OCI-M1 (cell line): ENCODE results near the gene PLCG1.

Source experiments
- DNase-seq: peaks from one replicate; lab custom pipeline; 2025; lab: John Stamatoyannopoulos, UW

PLCG1 gene

GRCh38 chr20:41214202-41214601 lies 76.9 kb downstream of the PLCG1 start:
- DNase-seq, result no peak

GRCh38 chr20:41214666-41215065 lies 77.3 kb downstream of the PLCG1 start:
- no peak for DNase-seq

- no peak for DNase-seq
Observed at GRCh38 chr20:41217422-41217821, 80.1 kb downstream of the PLCG1 start.

DNA sequence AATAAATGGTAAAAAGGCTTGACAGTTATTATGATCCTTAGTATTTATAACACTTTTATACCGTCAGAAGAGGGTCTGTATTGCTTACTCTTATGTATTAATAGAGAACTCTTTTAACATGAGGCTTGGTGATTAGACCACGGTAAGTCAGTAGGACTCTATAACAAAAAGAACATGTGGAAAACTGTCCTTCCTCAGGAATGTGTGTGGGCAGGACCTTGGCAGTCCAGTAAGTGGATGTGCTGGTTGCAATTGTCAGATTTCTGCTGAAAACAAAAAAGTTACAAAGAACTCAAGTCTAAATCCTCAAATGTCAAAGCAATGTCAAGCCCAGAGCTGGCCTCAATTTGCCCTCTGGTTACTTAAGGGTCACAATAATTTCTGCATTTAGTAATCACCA lies 81.1 kb downstream of the PLCG1 start:
- no peak for DNase-seq

GRCh38 chr20:41219824-41220223 lies 82.5 kb downstream of the PLCG1 start:
- no peak for DNase-seq

DNA sequence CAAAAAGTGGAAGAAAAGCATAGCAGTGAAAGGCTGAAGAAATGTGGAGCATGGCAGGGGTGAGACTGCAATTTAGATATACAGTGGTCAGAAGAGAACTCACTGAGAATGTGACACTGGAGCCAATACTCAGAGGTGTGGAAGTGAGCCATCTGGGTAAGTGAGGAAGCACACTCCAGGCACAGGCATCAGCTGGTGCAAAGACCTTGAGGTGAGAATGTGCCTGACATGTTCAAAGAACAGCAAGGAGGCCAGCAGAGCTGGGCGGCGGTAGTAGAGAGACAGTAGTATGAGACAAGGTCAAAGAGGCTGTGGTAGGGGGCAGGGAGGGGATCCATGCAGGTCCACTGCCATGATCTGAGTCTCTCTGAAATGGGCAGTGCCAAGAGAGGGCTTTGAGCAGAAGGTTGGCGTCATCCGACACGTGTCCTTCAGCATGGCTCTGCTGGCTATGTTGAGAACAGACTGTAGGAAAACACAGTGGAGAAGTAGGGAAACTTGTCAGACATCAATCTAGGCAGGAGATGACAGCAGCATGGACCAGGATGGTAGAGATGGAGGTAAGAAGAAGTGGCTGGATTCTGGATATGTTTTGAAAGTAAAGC lies 84.4 kb downstream of the PLCG1 start:
- no peak for DNase-seq

DNA sequence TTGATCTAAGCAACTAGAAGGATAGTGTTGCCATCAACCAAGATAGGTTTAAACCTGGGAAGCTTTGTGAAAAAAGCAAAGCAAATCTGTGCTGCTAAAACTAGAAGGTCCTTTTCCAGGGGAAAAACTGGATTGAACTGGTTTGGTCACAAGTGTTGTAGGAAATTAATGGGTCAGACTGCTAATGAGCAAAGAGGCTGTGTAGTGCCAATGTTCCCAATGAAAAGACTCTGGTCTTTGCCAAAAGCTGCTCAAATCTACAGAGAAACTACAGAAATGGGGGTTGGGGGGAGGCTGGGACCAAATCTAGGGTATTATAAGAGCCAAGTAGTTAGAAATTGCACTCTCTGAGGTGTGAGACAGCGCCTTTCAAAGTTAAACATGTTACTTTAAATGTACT lies 85.0 kb downstream of the PLCG1 start:
- no peak for DNase-seq

DNA sequence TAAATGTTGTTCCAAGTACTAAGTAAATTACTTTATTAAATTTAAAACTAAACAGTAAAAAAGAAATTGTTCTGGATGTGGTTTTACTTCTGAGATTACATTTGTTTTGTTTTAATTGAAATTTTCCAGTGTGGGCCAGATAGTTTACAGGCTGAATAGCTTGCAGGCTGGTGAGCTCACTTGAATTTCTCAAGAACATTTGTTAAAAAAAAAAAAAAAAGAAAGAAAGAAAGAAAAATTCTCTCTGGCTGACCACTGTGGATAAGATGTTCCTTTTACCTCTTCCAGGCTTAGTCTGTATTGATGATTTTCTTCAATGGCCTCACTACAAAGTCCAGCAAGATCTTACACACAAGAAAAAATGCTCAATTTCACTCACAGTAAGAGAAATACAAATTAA lies 85.4 kb downstream of the PLCG1 start:
- no peak for DNase-seq

- DNase-seq, result no peak
Observed at GRCh38 chr20:41223112-41223511, 85.8 kb downstream of the PLCG1 start.

DNA sequence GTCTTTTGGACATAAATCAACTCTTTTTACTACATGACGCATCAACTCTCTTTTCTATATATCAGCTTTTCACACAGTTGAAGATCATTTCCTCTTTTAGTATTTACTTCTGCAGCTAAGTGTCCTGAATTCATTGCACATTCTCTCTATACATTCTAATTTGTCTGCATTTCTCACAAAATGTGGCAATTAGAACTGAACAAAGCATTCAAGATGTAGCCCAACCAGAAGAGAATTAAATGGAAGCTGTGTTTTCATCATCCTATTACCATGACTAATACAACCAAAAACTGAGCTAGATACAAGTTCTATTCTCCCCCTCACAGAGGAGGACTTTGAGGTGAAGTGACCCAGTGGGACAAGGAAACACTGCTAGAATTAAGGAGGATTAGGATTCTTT lies 86.9 kb downstream of the PLCG1 start:
- DNase-seq, result peak; percentile 4

- DNase-seq, result no peak
Observed at GRCh38 chr20:41225091-41225490, 87.7 kb downstream of the PLCG1 start.

DNA sequence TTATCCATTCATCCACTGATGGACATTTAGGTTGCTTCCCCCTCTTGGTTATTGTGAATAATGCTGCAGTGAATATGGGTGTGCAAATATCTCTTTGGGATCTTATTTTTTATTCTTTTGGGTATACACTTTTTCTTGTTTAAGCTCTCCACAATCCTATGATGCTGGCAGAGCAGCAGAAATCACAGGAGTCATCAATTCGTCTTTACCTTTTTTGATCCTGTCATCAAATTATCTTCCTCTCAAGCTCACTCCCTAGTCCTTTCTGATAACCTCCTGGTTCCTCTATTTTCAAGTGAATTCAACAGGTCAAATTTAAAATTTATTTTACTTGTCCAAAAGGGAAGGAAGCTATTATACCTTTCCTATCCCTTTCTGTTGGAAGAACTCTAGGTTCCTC lies 89.1 kb downstream of the PLCG1 start:
- DNase-seq, result no peak
